Type B pancreatic cell (in vitro differentiated cells): ENCODE data around the gene FRMD4A. TPM values are rescaled to one million over a fixed set of nuclear protein-coding genes. Genes with fewer than 3 reads are reported as not detected.
A peak's percentile ranks its signal among the peaks of the same experiment; 100 is the strongest.

Experiments
- DNase-seq: peaks from one replicate; pipeline ENCODE4 v3.0.0; 2021; ENCODE audit warnings: mixed read lengths; ENCODE audit not compliant: unreplicated experiment; ENCODE audit errors: extremely low spot score
- H3K27ac Mint-ChIP-seq: 2 replicates; pipeline ENCODE4 v1.8.0; 2021; ENCODE audit warnings: mild to moderate bottlenecking, mixed read lengths
- H3K27me3 Mint-ChIP-seq: 2 replicates; pipeline ENCODE4 v1.8.0; 2021; ENCODE audit warnings: mixed read lengths
- H3K36me3 Mint-ChIP-seq: 2 replicates; pipeline ENCODE4 v1.8.0; 2021; ENCODE audit warnings: mixed read lengths
- H3K4me1 Mint-ChIP-seq: one replicate; pipeline ENCODE4 v1.8.0; 2021; ENCODE audit warnings: mixed read lengths; ENCODE audit not compliant: unreplicated experiment
- H3K4me3 Mint-ChIP-seq: 2 replicates; pipeline ENCODE4 v1.8.0; 2021; ENCODE audit warnings: mild to moderate bottlenecking, mixed read lengths
- H3K9me3 Mint-ChIP-seq: 2 replicates; pipeline ENCODE4 v1.8.0; 2021; ENCODE audit warnings: mixed read lengths
- total RNA-seq: library from RNA; stranded (reverse); gene quantifications from 2 replicates; pipeline ENCODE4 v1.2.1, GENCODE V29; 2021; ENCODE audit warnings: low replicate concordance
- TF ChIP-seq, protein P1 (sequence below): fragments of 200-600 bp; sonication (generic); conservative IDR thresholded peaks from 2 replicates; pipeline ENCODE4 v1.5.0; 2021; ENCODE audit warnings: antibody characterized with exemption, mild to moderate bottlenecking

Gene FRMD4A
- total RNA-seq, 1 donor from 2014 or later: 88.9 TPM

DNA sequence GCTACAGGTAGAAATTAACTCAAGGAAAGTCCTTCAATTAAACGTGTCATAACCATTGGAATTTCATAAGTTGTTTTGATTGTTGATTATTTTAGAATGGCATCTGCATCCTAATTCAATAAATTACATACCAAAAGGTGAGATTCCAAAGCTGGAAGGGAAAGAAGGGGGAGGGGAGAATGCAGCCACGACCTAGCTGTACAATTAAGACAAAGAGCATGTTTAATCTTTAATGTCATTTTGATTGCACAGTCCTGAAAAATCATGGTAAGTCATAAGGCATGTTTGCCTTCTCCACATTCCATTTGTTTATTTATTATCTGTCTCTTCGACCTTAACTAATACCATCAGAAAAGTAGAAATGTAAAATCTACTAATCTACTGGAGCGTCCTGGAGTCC lies 358.1 kb downstream of the FRMD4A start:
- Mint-ChIP-seq H3K36me3 (no peaks in the 10 kb centered on the region), H3K27ac (no peak overlapping the region), H3K4me1 (peaks cover 15% of the 10 kb centered on the region), H3K9me3 (no peaks in the 10 kb centered on the region), H3K27me3 (peaks cover 2% of the 10 kb centered on the region), H3K4me3 (no peak overlapping the region)
- no peak for DNase-seq
- TF ChIP-seq, protein P1, sequence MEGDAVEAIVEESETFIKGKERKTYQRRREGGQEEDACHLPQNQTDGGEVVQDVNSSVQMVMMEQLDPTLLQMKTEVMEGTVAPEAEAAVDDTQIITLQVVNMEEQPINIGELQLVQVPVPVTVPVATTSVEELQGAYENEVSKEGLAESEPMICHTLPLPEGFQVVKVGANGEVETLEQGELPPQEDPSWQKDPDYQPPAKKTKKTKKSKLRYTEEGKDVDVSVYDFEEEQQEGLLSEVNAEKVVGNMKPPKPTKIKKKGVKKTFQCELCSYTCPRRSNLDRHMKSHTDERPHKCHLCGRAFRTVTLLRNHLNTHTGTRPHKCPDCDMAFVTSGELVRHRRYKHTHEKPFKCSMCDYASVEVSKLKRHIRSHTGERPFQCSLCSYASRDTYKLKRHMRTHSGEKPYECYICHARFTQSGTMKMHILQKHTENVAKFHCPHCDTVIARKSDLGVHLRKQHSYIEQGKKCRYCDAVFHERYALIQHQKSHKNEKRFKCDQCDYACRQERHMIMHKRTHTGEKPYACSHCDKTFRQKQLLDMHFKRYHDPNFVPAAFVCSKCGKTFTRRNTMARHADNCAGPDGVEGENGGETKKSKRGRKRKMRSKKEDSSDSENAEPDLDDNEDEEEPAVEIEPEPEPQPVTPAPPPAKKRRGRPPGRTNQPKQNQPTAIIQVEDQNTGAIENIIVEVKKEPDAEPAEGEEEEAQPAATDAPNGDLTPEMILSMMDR: no peak

DNA sequence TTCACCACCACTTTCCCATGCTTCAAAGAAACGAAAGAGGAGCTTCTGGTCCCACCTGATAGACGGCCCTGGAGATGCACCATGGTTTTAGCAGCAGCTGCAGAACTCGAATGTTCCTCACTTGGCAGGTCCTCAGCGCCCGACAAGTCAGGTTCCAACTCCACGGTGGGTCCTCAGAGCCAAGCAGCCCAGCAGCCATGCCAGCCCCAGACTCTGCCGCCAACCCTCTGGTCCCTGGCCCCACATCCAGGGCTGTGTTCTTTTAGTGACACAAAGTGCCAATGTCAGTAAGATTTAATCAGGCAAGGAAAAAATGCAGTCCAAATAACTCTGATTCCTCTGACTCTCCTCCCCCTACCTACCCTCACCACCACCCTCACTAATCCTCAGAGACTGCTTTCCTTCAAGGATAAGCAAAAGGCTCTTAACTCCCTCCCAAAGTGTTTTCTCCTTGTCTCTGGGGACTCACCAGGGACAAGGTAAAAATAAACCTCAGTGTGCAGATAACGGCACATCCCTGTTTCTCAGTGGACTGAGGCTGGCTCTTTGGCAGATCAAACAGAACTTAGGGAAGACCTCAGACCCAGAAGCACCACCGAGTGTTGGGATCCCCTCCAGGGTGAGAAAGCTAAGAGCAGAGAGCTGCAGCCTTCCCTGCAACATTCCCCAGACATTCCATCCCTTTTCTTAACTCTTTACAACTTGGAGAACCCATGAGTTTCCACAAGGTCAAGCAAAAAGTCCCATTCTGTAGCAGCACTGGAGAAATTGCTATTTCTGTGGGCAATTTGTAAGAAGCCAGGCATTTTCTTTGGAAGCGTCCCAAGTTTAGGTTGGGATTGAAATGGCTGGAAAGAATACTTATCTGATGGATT lies 358.9 kb downstream of the FRMD4A start:
- Mint-ChIP-seq H3K9me3 (no peaks in the 10 kb centered on the region), H3K27me3 (peaks cover 2% of the 10 kb centered on the region), H3K4me3 (peak overlapping the region; percentile 29), H3K36me3 (no peaks in the 10 kb centered on the region), H3K27ac (peak overlapping the region; percentile 29), H3K4me1 (peaks cover 15% of the 10 kb centered on the region)
- TF ChIP-seq, protein P1: no peak
- no peak for DNase-seq

DNA sequence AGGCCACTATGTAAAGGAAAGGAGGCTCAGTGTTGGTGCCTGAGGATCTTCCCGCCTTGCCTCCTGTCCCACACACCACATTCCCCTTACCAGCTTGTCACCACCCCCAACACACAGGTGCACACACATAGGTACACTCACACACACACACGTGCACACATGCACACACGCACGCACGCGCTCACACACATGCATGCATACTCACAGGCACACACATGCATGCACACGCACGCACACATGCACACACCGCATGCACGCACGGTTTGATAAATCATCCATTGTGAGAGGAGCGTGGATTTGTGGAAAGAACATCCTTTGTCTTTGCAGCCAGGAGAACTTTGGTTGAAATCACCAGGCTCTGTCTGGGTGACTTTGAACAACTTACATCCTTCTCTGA lies 359.8 kb downstream of the FRMD4A start:
- H3K4me3 Mint-ChIP-seq: no peak overlapping the region
- TF ChIP-seq, protein P1: no peak
- H3K9me3 Mint-ChIP-seq: no peaks in the 10 kb centered on the region
- DNase-seq: no peak
- H3K27ac Mint-ChIP-seq: no peak overlapping the region
- no peaks in the 10 kb centered on the region for H3K36me3 Mint-ChIP-seq
- peaks cover 15% of the 10 kb centered on the region for H3K4me1 Mint-ChIP-seq
- H3K27me3 Mint-ChIP-seq: peaks cover 2% of the 10 kb centered on the region

DNA sequence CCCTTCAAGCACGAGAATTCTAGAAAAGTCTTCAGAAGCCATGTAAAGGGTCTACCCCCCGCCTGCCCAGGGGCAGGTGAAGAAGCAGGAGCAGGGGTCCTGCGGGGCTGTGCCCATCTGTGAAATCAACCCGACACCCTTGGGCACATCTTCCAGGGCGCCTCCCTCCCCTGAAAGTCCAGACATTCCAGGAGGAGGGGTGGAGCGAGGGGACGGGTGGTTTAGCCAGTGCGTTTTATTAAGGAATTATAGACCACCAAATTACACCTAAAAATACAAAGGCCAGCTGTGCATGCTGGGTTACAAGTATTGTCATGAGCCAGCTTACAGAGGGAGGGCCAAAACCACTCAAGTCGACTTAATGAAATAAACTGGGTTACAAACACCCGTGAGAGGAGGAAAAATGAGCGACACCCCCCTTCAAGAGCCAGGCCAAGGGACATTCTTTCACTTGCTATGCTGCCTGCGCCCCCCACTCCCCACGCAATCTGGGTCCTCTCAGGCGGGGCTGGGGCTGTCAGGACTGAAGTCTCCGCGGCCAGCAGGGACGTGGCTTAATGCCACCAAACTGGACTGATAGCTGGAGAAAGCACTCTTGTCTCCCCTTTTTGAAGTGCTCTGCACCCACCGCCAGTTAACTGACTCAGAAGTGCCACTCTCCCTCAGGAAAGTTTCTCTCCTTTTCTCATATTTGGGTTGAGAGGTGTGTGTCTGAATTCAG lies 360.3 kb downstream of the FRMD4A start:
- TF ChIP-seq, protein P1: no peak
- Mint-ChIP-seq H3K4me1 (peaks cover 15% of the 10 kb centered on the region), H3K9me3 (no peaks in the 10 kb centered on the region), H3K27me3 (peaks cover 2% of the 10 kb centered on the region), H3K27ac (no peak overlapping the region), H3K4me3 (no peak overlapping the region), H3K36me3 (peaks cover 4% of the 10 kb centered on the region)
- DNase-seq: no peak

DNA sequence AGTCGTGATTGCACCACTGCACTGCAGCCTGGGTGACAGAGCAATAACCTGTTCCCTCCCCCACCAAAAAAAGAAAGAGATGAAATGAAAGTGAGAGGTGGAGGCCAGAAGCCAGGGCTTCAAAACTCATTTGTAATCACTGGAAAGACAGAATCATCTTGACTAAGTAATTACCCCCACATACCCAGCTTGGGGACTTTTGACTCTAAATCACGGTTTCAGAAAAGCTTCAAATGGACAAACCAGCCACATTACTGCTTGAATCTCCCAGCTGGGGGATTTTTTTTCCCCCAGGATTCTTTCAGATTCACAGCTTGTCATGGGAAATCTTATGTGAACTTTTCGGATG lies 361.0 kb downstream of the FRMD4A start:
- no peak overlapping the region for H3K4me3 Mint-ChIP-seq
- no peak overlapping the region for H3K27ac Mint-ChIP-seq
- peaks cover 4% of the 10 kb centered on the region for H3K36me3 Mint-ChIP-seq
- no peaks in the 10 kb centered on the region for H3K9me3 Mint-ChIP-seq
- H3K4me1 Mint-ChIP-seq: peaks cover 15% of the 10 kb centered on the region
- TF ChIP-seq, protein P1: no peak
- peaks cover 2% of the 10 kb centered on the region for H3K27me3 Mint-ChIP-seq
- no peak for DNase-seq
